GM12892 (cell line): ENCODE results near the gene SLC35F1.

ENCODE experiments used
- POLR2A ChIP-seq: IDR thresholded peaks from 2 replicates; pipeline ENCODE4 v1.6.1; 2011; ENCODE audit warnings: low read depth, low read length, control low read depth
- POLR2AphosphoS5 ChIP-seq: IDR thresholded peaks from 2 replicates; pipeline ENCODE4 v1.6.1; 2011; ENCODE audit warnings: low read depth, low read length, control low read depth
- TAF1 ChIP-seq: IDR thresholded peaks from 2 replicates; pipeline ENCODE4 v1.6.1; 2011; ENCODE audit warnings: low read depth, mild to moderate bottlenecking, control low read depth, low read length, borderline replicate concordance

- TF ChIP-seq POLR2AphosphoS5 (no peak), POLR2A (no peak), TAF1 (no peak)
Measured at GRCh38 chr6:118147511-118147910, 240.4 kb downstream of the SLC35F1 start.
